GM19397 (cell line): ENCODE data around the gene RNF145.
"Not testable (repeated sequence)": the region's sequence is repeated elsewhere in the genome, so short reads cannot be mapped to it uniquely, and the experiment has no call there.

ENCODE experiments used
- ATAC-seq: cut with Tn5 transposase; IDR thresholded peaks from one replicate; pipeline ENCODE4 v1.9.1; 2021; ENCODE audit warnings: mild to moderate bottlenecking, moderate library complexity; ENCODE audit not compliant: unreplicated experiment

Gene RNF145

DNA sequence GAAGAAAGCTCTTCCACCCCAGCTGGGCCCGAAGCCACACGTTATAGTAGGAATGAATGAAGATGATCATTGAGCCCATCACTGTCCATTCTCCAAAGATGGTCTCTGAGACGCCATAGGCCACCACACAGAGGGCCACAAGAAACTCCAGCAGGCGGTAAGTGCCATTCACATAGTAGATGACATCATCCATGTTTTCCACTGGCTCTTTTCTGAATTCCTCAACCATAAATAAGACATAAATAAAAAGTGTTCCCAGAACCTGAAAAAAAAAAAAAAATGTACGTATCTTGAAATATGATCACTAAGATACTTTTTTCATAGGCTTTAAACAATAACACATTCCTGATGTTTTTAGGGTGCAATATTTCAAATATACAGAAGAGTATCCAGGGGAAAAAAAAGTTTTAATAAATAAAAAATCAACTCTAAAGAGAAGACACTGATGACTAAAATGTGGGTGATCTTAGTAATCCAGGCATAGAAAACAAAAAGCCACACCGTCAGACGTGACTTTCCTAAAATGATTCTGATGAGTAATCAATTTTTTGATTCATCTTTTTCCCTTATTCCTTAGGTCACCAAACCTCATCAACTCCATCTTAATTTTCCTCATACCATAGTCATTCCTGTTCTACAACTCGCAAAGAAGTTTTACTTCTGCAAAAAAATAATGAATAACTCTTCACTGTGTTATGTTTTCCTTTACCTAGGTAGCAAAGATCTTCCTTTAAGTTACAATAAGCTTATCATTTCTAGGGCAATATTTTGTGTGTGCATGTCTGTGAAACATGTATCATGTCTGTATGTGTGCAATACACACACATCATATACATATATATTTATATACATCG is 47.8 kb downstream of the RNF145 start:
- ATAC-seq: no peak

DNA sequence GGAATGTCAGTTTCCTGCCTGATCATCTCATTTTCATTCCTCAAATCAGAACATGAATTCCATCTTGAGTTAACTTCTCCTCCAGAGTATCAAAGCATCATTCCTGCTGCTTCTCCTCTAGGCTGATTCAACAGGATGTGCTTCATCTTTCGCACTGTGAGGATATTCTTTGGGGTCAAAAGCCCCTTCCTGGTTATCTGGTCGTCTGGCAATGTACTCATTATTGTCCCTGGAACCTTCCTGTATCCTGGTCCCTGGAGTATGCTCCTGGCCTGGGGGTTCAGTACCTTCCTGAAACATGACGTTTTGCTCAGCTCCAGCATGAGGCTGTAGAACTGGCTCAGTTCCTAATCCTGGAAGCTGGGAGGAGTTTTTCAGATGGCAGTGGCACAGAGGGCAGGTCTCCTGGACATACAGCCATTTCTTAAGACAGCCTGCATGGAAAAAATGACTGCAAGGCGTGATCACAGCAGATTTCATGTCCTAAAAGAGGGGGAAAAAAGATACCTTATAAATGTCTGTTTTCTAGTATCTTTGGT is 50.7 kb downstream of the RNF145 start:
- not testable (repeated sequence) for ATAC-seq

DNA sequence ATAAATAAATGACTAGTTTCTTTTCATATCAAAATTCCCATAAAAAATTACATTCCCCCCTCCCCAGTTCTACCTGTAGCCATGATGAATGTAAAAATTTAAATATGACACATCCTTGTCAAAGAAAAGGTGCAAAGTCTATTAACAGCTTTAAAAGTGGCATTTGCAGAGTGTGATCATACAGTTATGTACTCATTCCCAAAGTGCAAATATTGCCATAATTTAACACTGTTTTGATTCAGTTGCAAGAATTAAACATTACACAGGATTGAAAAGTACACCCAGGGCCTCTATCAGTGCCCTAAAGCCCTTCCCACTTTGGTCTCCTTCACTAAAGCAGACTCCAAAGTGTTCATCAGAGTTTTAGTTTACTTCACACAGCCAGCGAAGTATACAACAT is 51.8 kb downstream of the RNF145 start:
- no peak for ATAC-seq

DNA sequence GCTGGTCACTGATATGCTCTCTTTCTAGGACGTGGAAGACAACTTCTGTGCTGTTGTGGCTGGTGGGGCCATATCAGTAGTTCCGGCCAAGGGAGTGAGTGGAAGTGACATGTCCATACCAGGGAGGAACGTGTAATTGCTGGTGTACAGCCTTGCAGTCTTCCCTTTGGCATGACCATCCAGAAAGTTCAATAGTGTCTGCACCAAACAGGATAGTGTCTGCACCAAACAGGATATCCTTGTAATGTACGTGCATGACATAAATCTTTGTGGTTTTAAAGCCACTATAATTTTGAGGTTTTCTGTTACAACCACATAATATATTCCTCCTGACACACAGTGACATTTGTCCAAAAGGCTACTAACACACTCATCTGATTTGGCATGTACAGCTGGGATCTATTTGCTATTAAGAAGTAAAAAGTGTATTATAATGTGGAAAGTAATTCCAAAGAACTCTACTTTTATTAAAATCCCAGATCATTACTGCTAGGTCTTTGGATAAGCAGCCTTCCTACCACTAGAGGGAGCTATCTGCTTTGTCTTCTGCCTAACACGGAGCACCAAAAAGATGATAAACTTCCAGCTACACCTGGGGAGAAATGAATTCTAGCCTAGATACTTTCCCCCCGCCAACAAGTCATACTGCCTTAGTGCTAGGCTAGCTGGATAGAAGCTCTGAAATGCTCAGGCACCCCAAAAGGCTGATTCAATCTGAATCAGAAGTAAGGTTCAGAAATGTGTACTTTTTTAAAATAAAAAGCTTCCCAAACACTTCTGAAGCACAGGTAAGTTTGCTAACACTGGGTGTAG is 52.7 kb downstream of the RNF145 start:
- peak; percentile 65 for ATAC-seq

DNA sequence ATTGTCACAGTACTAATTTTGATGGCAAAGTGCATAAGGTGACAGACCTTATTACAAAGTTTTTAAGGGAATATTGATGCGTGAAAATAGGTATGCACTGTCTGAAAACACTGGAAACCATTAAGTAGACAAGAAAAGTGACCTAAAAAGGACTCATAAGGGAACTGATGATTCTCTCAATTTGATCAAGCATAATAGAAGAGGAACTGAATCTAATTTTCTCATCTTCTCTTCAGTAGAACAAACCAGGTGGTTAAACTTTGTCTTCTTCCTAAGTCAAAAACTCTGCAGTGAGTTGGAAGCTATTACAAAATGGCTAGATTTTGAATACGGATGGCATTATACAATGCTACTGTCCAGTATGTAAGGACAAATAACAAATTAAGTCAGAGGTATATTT is 53.4 kb downstream of the RNF145 start:
- no peak for ATAC-seq

DNA sequence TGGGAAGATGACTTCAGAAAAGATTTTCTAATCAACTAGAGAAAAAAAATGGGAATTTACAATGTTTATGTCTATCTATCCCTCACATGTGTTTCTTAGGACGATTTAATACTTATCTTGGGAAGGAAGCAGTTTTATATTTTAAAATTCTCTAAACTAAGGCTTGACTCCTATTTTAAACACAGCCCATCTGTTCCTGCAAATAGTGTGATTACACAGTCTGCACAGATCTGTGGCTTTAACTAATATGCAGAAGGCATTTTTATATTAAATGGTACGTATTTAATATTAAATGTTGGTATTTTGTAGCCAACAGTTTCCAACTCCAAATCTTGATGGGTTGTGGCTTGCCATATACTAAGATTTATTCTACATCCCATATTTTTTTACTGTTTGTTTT is 56.5 kb downstream of the RNF145 start:
- no peak for ATAC-seq

DNA sequence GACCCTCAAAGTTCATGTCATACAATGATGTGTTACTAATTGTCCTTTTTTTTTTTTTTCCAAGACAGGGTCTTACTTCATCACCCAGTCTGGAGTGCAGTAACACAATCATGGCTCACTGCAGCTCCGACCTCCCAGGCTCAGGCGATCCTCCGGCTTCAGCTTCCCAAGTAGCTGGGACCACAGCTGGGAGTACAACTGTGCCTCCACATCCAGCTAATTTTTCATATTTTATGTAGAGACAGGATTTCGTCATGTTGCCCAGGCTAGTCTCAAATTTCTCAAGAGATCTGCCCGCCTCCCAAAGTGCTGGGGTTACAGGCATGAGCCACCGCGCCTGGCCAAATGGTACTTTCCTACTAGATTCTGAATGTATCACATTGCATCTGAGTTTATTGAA is 60.3 kb downstream of the RNF145 start:
- ATAC-seq: no peak

DNA sequence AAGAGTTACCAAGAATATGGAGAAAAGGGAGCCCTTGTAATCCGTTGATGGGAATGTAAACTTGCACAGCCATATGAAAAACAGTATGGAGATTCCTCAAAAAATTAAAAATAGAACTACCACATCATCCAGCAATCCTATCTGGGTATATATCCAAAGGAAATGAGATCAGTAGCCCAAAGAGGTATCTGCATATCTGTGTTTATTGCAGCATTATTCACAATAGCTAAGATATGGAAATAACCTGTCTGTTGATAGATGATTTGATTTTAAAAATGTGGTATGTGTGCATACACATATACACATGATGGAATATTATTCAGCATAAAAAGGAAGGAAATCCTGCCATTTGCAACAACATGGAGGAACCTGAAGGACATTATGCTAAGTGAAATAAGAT is 61.4 kb downstream of the RNF145 start:
- no peak for ATAC-seq

DNA sequence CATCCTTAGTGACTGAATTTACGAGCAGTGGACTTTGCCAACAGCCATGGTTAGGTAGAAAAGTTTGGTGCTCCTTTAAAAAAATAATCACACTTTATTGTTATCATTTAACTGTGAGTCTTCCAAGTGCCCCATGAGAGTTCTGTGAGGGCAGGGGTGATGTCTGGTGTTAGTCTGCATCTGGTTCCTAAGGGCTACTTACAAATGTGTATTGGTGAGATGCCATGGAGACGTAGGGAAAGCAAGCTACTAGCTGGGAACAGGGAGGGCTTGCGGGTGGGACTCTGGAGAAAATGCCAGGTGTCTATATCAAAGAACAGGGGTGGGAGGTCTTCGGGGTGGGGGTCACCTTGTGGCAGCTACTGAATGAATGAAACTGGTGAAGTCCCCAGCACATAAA is 62.5 kb downstream of the RNF145 start:
- no peak for ATAC-seq

DNA sequence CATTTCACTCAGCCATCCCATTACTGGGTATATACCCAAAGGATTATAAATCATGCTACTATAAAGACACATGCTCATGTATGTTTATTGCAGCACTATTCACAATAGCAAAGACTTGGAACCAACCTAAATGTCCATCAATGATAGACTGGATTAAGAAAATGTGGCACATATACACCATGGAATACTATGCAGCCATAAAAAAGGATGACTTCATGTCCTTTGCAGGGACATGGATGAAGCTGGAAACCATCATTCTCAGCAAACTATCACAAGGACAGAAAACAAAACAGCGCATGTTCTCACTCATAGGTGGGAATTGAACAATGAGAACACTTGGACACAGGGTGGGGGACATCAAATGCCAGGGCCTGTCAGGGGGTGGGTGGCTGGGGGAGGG is 64.2 kb downstream of the RNF145 start:
- ATAC-seq: not testable (repeated sequence)

DNA sequence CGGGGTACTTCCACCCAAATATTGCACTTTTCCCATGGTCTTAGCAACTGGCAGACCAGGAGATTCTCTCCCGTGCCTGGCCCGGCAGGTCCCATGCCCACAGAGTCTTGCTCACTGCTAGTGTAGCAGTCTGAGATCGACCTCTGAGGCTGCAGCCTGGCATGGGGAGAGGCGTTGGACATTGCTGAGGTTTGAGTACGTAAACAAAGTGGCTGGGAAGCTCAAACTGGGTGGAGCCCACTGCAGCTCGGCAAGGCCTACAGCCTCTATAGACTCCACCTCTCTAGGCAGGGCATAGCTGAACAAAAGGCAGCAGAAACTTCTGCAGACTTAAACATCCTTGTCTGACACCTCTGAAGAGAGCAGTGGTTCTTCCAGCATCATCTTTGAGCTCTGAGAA is 69.6 kb downstream of the RNF145 start:
- no peak for ATAC-seq

DNA sequence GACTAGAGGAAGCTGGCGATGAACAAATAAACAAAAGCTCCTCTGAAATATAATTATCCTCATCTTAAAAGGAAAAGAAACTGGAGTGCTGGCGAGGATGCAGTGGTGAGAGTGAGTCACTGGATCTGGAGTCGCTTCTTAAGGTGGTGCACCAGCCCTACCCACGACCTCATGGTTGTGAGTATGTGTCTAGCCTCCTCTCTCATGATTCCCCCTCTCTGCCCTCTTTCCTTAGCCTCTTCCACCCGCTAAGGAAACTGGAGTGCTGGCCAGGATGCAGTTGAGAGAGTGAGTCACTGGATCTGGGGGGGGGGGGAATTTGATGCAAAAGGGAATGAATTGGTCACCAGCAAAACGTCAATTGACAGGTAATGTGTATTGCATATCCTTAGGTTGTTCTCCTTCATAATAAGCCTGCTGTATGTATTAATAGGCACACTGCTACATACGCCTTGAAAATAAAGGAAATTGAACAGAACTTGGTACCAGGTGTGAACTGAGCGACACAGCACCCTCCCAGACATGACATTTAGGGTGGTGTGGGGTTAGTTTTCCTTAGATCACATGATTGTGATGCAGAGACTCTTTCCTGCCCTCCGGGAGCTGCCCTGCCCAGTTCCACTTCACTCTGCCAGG is 73.3 kb downstream of the RNF145 start:
- ATAC-seq: no peak

DNA sequence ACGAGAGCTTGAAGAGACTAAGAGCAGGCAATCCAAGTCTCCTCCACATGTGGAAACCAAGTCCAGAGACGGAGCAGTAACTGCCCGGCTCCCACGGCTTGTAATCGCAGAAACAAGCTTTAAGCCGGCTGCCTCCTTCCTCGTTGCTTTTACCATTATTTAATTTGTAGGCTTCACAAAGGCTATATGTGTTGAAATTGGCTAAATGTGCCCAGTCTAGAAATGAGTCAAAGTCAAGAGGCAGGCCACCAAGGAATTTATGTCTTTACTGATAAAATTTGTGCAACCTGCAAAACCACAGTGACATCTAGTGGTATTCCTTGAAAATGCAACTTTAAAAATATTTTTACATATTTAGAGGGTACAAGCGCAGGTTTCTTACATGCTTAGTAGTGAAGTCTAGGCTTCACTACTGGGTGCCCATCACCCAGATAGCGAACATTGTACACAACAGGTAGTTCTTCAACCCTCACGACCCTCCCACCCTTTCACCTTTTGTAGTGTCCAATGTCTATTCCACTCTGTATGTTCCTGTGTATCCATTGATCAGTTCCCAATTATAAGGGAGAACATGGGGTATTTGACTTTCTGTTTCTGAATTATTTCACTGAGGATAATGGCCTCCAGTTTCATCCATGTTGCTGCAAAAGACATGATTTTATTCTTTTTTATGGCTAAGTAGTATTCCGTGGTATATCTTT is 76.2 kb downstream of the RNF145 start:
- no peak for ATAC-seq

DNA sequence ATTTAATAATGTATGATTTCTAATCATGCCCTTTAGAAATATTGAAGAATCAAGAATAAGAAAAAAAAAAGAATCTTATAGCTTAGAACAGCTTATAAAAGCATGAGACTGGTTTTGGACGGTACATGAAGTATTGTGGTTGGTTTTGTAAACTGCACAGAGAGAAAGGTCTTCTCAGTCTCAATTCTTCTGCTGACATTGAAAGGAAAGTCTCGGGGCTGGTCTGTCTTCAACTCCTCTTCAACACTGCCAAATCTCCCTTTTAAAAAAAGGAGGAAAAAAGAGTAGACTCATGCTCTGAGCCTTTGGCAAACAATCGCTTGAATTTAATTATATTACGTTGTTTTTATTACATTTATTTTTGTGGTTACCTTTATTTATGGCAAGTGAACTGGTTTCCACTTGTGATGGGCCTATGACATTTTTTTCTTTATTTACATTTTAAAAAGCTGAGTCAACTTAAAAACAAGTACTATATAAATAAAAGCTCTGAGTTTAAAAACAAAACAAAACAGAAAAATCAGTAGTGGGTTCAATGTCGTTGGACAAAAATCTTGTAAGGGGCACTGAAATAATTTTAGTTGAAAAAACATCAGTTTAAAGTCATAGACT is 76.8 kb downstream of the RNF145 start:
- no peak for ATAC-seq

DNA sequence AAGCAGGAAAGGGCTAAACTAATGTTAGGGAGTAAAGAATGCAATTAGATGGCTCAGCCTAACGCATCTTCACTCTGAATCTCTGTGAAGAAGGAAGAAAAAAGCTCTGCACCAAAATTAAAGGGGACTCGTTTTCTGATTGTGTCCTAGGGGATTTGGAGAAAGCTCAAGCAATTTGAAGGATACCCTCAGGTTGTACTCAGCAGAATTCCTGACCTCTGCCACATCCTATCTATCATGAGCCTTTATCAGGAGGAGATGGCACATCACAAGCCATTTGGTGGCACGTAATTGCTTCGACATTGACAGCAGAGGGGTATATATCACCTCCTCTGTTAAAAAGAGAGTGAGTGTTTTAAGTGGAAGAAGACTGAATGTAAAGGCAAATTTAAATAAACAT is 77.4 kb downstream of the RNF145 start:
- no peak for ATAC-seq

DNA sequence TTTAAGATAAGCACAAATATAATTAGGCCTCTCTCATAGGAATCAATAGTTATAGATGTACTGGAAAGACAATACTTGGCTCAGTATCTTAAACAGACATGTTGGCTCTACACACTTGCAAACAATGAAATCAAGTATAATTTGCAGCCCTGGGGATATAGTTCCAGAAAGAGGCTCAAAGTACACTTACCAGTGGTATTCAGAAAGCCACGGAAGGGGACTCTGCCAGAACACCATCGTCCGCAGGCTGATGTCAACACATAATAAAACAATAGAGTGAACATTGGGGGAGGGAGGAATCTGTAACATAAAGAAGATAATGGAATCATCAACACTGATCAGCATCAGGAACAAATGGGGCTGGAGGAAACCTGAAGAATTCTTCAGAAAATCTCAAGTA is 78.5 kb downstream of the RNF145 start:
- ATAC-seq: no peak

DNA sequence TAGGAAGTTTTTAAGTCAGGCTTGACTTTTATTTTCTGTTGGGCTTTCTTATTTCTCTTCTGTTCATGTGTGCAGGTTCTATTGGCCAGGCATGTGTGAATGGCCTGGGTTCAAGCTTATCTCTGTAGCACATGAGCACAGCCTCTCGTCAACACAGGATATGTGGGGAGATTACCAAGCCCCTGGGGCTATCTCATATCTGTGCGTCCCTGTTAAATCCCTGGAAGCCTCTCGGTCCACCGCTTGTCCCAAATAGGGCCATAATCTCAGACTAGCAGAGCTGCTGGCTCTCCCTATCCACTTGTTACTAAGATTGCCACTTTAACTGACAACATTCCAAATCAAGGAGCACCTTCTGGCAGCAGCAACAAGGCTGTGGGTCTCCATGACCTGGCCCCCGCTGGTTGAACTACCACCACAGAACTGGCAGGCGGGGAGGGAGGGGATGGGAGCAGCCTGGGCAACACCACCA is 81.2 kb downstream of the RNF145 start:
- ATAC-seq: no peak

DNA sequence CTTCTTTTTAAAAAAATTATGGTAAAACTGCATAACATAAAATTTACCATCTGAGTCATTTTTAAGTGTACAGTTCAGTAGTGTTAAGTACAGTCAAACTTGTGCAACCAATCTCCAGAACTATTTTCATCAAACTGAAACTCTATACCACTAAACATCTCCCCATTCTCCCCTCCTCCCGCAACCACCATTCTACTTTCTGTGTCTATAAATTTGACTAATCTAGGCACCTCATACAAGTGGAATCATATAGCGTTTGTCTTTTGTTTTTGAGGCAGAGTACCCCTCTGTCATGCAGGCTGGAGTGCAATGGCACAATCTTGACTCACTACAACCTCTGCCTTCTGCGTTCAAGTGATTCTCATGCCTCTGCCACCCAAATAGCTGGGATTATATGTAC is 85.7 kb downstream of the RNF145 start:
- no peak for ATAC-seq

DNA sequence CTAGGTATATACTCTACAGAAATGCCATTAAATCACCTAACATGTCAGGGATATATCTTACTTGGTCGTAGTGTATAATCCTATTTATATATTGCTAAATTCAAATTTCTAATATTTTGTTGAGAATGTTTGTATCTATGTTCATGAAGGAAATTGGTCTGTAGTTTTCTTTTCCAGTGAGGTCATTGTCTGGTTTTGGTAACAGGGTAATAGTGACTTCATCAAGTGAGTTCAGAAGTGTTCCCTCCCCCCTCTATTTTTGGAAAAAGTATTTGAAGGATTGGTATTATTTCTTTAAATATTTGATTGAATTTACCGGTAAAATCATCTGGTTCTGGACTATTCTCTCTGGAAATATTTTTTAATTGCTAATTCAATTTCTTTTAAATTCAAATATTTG is 86.2 kb downstream of the RNF145 start:
- ATAC-seq: no peak

DNA sequence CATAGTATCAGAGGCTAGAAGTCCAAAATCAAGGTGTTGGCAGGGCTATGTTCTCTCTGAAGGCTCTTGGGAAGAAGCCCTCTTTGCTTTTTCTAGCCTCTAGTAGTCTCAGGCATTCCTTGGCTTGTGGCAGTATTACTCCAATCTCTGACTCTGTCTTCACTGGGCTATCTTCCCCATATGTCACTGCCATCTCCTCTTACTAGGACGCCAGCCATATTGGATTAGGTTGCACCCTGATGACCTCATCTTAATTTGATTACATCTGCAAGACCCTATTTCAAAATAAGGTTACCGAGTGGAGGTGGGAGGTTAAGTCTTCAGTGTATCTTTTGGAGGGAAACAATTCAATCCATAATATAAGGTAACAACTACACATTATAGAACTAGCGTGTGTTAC is 88.3 kb downstream of the RNF145 start:
- ATAC-seq: no peak
